ENCODE measurements around the gene CPZ. TPM values are rescaled to one million over a fixed set of nuclear protein-coding genes. Genes with fewer than 3 reads are reported as not detected.

Gene CPZ
- total RNA-seq, 2 donors from 2014 or later, result not detected

DNA sequence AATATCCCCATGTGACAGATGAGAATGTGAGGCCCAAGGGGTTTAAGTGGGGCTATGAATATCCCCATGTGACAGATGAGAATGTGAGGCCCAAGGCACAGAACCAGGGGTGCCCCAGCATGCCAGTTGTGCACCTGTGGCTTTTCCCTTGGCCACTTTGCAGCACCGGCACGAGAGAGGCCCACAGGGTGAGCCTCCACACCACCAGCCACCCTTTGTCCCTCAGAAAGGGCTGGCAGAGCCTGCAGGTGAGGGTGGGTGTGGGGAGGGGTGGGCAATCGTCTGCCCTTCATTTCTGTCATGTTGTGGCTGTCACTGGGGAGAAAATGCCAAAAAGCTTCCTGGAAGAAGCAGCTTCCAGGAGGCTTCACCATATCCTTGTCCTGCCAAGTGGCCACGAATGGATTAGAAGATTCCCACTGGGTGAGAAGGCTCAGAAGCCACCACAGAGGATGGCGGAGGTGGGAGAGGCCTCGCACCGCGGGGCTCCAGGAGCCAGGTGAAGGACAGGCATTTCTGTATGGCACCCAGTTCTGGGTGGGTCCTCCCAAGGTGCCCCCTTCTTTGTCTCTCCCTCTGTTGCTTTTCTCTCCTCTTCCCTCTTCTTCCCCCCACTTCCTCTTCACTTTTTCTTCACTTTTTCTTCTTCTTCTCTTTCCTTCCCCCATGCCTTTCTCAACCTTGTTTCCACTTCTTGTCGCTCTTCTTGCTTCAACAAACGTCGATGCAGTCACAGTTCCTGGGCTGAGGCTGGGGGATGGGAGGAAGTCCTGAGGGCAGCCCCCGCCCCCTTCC is 12.8 kb upstream of the CPZ start:
- H3K36me3 Mint-ChIP-seq (ENCODE audit: insufficient read depth in 2 of 2), result no peaks in the 10 kb centered on the region
- no peak overlapping the region for H3K27ac Mint-ChIP-seq
- H3K27me3 Mint-ChIP-seq (ENCODE audit: low read depth), result peaks cover 18% of the 10 kb centered on the region
- no peaks in the 10 kb centered on the region for H3K9me3 Mint-ChIP-seq
- ATAC-seq (replicated peaks in 1 of 2) (no peak), DNase-seq (no peak)
- H3K4me3 Mint-ChIP-seq, result no peak overlapping the region
- no peaks in the 10 kb centered on the region for H3K4me1 Mint-ChIP-seq (ENCODE audit: low read depth)

DNA sequence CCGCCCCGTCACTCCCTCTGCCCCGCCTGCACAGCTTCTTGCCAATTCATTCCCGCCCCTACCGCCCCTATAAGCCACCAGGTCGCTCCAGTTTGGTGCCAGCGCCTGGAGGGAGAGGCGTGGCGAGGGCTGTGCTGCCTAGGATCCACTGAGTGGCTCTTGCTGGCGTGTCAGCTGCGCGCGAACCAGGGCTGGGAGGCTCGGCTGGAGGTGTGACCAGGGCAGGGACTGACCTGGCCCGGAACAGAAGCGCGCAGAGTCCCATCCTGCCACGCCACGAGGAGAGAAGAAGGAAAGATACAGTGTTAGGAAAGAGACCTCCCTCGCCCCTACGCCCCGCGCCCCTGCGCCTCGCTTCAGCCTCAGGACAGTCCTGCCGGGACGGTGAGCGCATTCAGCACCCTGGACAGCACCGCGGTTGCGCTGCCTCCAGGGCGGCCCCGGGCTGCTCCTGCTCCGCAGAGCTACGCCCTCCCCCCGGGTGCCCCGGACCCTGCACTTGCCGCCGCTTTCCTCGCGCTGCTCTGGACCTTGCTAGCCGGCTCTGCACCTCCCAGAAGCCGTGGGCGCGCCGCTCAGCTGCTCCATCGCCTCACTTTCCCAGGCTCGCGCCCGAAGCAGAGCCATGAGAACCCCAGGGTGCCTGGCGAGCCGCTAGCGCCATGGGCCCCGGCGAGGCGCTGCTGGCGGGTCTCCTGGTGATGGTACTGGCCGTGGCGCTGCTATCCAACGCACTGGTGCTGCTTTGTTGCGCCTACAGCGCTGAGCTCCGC is 12.1 kb upstream of the CPZ start, which contains the start of gene GPR78:
Gene GPR78 (plus strand): TSS at position 72 of the 773 bp plus-strand sequence. CDS start 591 bp downstream, at position 663.
- no peak within 1 kb of the TSS for H3K27ac Mint-ChIP-seq
- H3K36me3 Mint-ChIP-seq (ENCODE audit: insufficient read depth in 2 of 2), result no peaks in the 10 kb centered on the region
- peak; percentile 62 to 63 for ATAC-seq (replicated peaks in 1 of 2)
- H3K4me1 Mint-ChIP-seq (ENCODE audit: low read depth), result no peaks in the 10 kb centered on the region
- peak; percentile 48 to 50 for DNase-seq
- no peaks in the 10 kb centered on the region for H3K9me3 Mint-ChIP-seq
- H3K4me3 Mint-ChIP-seq, result no peak within 1 kb of the TSS
- H3K27me3 Mint-ChIP-seq (ENCODE audit: low read depth), result peaks cover 22% of the 10 kb centered on the region

DNA sequence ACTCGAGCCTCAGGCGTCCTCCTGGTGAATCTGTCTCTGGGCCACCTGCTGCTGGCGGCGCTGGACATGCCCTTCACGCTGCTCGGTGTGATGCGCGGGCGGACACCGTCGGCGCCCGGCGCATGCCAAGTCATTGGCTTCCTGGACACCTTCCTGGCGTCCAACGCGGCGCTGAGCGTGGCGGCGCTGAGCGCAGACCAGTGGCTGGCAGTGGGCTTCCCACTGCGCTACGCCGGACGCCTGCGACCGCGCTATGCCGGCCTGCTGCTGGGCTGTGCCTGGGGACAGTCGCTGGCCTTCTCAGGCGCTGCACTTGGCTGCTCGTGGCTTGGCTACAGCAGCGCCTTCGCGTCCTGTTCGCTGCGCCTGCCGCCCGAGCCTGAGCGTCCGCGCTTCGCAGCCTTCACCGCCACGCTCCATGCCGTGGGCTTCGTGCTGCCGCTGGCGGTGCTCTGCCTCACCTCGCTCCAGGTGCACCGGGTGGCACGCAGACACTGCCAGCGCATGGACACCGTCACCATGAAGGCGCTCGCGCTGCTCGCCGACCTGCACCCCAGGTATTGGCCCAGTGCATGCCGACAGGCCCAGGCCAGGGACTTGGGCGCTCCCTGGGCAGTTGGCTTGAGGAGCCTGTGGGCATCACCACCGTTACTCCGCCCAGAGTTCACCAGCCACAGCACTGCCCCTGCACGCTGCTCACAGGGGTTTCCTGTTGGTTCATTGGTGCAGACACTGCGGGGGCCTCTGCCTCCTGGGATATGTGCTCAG is 11.3 kb upstream of the CPZ start:
- Mint-ChIP-seq H3K9me3 (no peaks in the 10 kb centered on the region), H3K36me3 (ENCODE audit: insufficient read depth in 2 of 2) (no peaks in the 10 kb centered on the region), H3K27ac (no peak overlapping the region), H3K4me3 (no peak overlapping the region), H3K27me3 (ENCODE audit: low read depth) (peaks cover 22% of the 10 kb centered on the region), H3K4me1 (ENCODE audit: low read depth) (no peaks in the 10 kb centered on the region)
- no peak for DNase-seq
- no peak for ATAC-seq (replicated peaks in 1 of 2)

DNA sequence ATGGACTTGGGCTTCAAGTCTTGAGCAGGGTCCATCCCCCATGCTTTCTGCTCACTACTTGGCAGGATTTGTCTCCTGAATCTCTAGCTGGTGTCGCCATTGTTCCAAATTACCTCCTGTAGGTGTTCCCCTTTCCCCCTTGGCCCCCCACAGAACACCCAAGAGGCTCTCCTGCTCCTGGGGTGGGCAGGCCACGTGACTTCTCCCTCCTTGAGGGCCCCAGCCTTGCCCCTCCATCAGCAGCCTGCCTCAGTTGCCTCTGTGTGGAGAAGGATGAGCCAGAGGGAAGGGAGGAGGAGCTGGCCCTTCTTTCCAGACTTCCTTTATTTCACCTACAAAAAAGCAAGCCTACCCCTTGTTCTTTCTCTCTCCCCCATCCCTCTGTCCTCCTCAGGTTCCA is 10.5 kb upstream of the CPZ start:
- H3K4me1 Mint-ChIP-seq (ENCODE audit: low read depth), result no peaks in the 10 kb centered on the region
- no peaks in the 10 kb centered on the region for H3K36me3 Mint-ChIP-seq (ENCODE audit: insufficient read depth in 2 of 2)
- DNase-seq (no peak), ATAC-seq (replicated peaks in 1 of 2) (no peak)
- H3K9me3 Mint-ChIP-seq, result no peaks in the 10 kb centered on the region
- H3K27me3 Mint-ChIP-seq (ENCODE audit: low read depth), result peaks cover 19% of the 10 kb centered on the region
- no peak overlapping the region for H3K4me3 Mint-ChIP-seq
- no peak overlapping the region for H3K27ac Mint-ChIP-seq

DNA sequence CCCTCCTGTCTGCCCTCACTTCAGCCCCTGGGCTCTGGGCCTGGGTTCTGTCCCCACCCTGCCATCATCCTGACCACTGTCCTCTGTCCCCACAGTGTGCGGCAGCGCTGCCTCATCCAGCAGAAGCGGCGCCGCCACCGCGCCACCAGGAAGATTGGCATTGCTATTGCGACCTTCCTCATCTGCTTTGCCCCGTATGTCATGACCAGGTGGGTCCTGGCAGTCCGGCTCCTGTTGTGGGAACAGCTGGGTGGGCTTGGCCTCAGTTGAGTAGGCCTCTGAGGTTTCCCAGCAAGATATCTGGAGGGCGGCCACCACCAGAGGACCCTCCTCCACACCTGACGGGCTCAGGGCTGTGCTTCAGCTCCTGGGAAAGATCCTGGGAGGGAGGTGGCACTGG is 10.1 kb upstream of the CPZ start:
- peaks cover 16% of the 10 kb centered on the region for H3K27me3 Mint-ChIP-seq (ENCODE audit: low read depth)
- H3K27ac Mint-ChIP-seq, result no peak overlapping the region
- ATAC-seq (replicated peaks in 1 of 2) (no peak), DNase-seq (no peak)
- no peak overlapping the region for H3K4me3 Mint-ChIP-seq
- no peaks in the 10 kb centered on the region for H3K4me1 Mint-ChIP-seq (ENCODE audit: low read depth)
- H3K36me3 Mint-ChIP-seq (ENCODE audit: insufficient read depth in 2 of 2), result no peaks in the 10 kb centered on the region
- no peaks in the 10 kb centered on the region for H3K9me3 Mint-ChIP-seq

DNA sequence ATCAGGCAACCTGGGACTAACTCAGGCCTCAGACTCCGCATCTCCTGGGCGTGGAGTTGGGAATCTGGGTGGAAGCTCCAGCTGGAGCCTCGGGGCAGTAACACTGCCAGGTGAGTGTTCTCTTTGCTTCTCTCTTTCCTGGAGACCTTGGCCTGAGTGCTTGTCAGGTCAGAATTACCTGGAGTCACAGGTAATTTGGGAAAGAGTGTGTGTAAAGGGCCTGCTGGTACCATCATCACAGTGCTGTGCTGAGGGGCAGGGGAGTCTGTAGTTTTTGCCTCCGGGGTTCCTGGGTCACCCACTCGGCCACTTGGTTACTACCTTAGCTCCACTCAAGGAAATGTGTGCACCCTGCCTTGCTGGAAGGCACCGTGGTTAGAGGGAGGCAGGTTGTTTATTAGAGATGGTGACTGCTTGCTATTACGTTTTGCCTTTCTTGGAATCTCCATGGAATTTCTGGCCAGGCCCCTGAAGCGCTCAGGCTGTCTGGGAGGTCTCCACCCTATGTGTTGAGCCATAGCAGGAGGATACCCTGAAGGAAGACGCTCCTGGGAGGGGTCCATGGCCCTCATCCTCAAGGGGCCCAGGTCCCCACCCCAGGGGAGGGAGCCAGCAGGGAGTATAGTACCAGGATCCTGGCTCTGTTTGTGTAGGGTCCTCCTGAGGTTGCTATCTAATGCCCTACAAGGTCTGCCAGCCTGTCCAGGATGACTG is 9.5 kb upstream of the CPZ start:
- Mint-ChIP-seq H3K4me1 (ENCODE audit: low read depth) (no peaks in the 10 kb centered on the region), H3K4me3 (no peak overlapping the region), H3K9me3 (no peaks in the 10 kb centered on the region), H3K36me3 (ENCODE audit: insufficient read depth in 2 of 2) (no peaks in the 10 kb centered on the region), H3K27me3 (ENCODE audit: low read depth) (peaks cover 10% of the 10 kb centered on the region), H3K27ac (no peak overlapping the region)
- no peak for ATAC-seq (replicated peaks in 1 of 2)
- DNase-seq, result no peak

DNA sequence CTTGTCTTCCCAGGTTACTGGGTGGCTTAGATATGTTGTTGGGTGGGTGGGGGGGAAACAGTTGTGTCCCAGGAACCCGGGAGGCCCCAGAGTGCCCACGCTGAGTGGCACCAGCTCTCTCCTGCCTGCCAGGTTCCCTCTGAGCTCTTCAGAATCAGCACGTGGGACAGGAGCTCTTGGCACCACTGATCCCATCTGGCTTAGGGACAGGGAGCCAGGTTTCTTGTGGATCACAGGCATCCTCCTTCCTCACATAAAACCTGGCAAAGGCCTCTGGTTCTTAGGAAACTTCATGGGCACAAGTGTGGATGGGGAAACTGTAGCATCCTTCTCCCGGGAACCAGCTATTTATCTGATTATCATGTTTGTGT is 8.9 kb upstream of the CPZ start:
- Mint-ChIP-seq H3K36me3 (ENCODE audit: insufficient read depth in 2 of 2) (no peaks in the 10 kb centered on the region), H3K9me3 (no peaks in the 10 kb centered on the region), H3K4me3 (no peak overlapping the region), H3K4me1 (ENCODE audit: low read depth) (no peaks in the 10 kb centered on the region), H3K27ac (no peak overlapping the region), H3K27me3 (ENCODE audit: low read depth) (peaks cover 9% of the 10 kb centered on the region)
- no peak for DNase-seq
- no peak for ATAC-seq (replicated peaks in 1 of 2)

DNA sequence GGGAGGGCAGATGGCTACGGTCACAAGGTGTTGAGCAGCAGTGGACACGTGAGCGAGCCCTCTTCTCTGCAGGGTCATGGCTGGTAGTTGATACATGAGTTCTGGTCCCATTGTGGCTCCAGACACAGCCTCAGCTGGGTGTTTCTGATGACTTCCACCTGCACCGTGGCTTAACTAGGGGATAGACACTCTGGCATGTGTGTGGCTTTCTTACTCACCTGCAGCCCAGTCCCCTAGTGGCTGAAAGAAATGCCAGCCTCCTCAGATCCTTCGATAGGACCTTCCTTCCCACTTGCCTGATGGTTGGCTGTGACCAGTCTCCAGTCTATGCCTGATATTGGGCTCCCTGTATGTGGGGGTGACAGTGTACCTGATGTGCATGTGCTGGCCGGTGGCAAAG is 7.4 kb upstream of the CPZ start:
- Mint-ChIP-seq H3K4me1 (ENCODE audit: low read depth) (no peaks in the 10 kb centered on the region), H3K27me3 (ENCODE audit: low read depth) (peaks cover 4% of the 10 kb centered on the region), H3K36me3 (ENCODE audit: insufficient read depth in 2 of 2) (no peaks in the 10 kb centered on the region), H3K9me3 (no peaks in the 10 kb centered on the region), H3K27ac (no peak overlapping the region), H3K4me3 (no peak overlapping the region)
- no peak for DNase-seq
- no peak for ATAC-seq (replicated peaks in 1 of 2)

DNA sequence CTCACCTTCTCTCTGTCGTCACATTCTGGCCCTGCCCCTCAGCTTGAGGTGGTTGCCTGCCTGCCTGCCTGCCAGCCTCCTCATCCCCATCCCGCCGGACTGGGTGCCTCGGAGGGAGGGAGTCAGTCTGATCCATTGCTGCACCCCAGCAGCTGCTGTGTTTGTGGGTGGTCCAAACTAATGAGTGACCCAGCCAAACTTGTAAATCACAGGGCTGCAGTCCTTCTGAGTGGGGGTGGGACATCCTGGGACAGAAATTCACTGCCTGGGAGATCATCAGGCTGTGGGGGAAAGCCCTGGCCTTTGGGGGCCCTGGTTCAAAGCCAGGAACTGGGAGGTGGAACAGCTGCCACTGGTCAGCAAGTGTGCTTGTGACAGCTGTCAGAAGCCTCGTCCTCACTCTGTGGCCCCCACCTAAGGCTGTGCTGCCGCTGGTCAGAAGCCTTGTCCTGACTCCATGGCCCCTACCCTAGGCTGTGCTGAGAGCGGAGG is 6.8 kb upstream of the CPZ start:
- Mint-ChIP-seq H3K27ac (no peak overlapping the region), H3K27me3 (ENCODE audit: low read depth) (peaks cover 4% of the 10 kb centered on the region), H3K9me3 (no peaks in the 10 kb centered on the region), H3K4me3 (no peak overlapping the region), H3K4me1 (ENCODE audit: low read depth) (no peaks in the 10 kb centered on the region), H3K36me3 (ENCODE audit: insufficient read depth in 2 of 2) (no peaks in the 10 kb centered on the region)
- DNase-seq (no peak), ATAC-seq (replicated peaks in 1 of 2) (no peak)

DNA sequence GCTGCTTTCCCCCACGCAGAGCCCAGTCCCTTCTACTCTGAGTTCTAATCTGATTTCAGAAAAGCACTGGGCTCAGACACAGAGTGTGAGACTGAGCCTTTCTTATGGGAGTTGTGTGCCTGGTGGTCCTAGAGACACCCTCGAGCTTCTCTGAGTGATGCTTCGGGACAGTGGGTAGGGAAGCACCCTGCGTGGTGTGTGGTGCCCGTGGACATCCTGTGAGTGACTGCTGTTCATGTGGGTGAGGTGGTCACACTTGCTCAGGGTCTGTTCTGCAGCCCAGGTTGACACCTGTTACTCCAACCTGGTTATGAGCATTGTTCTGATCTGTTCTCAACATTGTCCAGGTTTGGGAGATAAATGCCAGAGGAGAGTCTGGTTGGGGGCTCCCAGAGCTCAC is 6.3 kb upstream of the CPZ start:
- no peak overlapping the region for H3K4me3 Mint-ChIP-seq
- no peak for ATAC-seq (replicated peaks in 1 of 2)
- no peaks in the 10 kb centered on the region for H3K9me3 Mint-ChIP-seq
- no peak overlapping the region for H3K27ac Mint-ChIP-seq
- H3K4me1 Mint-ChIP-seq (ENCODE audit: low read depth), result no peaks in the 10 kb centered on the region
- no peak for DNase-seq
- H3K36me3 Mint-ChIP-seq (ENCODE audit: insufficient read depth in 2 of 2), result no peaks in the 10 kb centered on the region
- peaks cover 6% of the 10 kb centered on the region for H3K27me3 Mint-ChIP-seq (ENCODE audit: low read depth)

DNA sequence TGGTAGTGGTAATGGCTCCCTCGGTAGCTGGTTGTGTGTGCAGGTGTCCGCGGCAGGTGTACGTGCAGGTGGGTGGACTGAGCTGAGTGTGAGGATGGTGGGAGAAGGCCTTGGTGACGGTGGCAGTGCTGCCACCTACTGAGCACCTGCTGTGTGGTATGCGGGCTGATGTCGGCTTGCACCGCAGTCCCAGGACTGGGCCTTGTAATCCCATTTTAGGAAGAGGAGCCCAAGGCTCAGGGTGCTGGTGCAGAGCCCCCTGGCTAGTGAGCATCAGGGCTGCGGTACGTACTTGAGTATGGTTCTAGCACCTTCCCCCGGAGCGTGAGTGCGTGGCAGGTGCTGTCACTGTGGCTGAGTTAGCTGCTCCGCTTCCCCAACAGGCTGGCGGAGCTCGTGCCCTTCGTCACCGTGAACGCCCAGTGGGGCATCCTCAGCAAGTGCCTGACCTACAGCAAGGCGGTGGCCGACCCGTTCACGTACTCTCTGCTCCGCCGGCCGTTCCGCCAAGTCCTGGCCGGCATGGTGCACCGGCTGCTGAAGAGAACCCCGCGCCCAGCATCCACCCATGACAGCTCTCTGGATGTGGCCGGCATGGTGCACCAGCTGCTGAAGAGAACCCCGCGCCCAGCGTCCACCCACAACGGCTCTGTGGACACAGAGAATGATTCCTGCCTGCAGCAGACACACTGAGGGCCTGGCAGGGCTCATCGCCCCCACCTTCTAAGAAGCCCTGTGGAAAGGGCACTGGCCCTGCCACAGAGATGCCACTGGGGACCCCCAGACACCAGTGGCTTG is 5.7 kb upstream of the CPZ start:
- H3K27me3 Mint-ChIP-seq (ENCODE audit: low read depth), result peaks cover 9% of the 10 kb centered on the region
- H3K4me3 Mint-ChIP-seq, result no peak overlapping the region
- DNase-seq (no peak), ATAC-seq (replicated peaks in 1 of 2) (peak in 1 of 2 donors; percentile 19)
- no peaks in the 10 kb centered on the region for H3K4me1 Mint-ChIP-seq (ENCODE audit: low read depth)
- no peaks in the 10 kb centered on the region for H3K36me3 Mint-ChIP-seq (ENCODE audit: insufficient read depth in 2 of 2)
- no peaks in the 10 kb centered on the region for H3K9me3 Mint-ChIP-seq
- no peak overlapping the region for H3K27ac Mint-ChIP-seq
